NCI-H69 (cell line): Measurements from ENCODE around the gene PLEKHA1.

Experiments used
- DNase-seq: peaks from one replicate; lab custom pipeline; 2025; lab: John Stamatoyannopoulos, UW

PLEKHA1 gene

DNA sequence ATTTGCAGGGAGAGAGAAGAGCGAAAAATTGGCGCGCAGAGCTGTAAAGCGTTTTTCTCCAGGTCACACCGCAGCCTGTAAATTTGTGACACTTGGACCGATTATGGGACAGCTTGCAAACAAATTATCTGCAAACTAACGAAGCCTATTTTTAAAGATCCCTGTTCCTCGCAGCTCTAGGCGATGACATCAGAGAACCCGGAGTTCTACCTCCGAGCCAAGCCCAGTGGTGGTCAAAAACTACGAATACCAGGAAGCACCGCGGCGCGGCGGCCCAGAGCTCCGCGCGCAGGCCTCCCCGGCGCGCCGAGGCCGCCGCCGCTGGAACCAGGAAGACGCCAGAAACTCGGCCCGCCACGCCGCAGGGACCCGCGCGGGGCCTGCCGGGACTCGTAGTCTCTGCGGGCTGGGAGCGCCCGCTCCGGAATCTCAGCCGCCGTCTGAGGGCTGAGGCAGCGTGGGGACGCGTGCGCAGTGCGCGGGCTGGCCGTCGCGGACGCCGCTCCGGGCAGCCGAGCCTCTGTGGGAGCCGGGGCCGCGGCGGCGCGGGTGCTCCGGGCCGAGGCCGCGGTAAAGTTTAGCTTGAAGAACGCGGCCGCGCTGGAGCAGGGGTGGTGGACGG is at the start of gene PLEKHA1:
Gene PLEKHA1 (plus strand): TSS at position 472 of the 622 bp plus-strand sequence. CDS start 18,493 bp downstream, outside the sequence.
- DNase-seq = peak; percentile 96

DNA sequence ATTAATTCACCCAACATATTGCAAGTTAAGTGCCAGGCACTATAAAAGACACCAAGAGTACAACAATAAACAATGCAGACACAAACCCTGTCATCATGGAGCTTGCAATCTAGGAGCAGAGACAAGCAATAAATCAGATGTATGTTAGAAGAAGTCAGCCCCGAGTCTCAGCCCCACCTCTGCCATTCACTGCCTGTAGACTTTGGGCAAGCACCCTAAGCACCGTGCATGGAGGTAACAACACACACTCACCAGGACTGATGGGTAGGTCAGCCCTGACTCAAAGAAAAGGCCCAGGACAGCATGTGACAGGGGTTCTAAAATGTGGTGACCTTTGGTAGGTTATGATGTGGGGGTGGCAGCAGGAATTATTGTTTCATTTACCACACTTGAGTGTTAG is 49.3 kb upstream of the PLEKHA1 start:
- DNase-seq = no peak

DNA sequence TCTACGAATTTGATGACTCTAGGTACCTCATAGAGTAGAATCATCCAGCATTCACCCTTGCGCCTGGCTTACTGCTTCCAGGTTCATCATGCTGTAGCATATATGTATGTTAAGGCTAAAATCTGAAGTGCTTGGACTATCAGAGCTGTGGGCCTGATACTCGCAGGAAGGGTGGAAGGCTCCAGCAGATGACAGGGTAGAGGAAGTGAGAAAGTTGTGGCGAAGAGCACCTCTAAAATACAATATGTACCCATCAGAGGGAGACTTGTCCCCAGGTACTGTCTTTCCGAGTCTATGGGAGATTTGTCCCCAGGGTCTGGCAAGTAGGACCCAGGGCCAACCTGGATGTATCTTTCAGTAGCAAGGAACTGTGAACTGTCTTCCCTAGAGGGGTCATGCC is 48.1 kb upstream of the PLEKHA1 start:
- no peak for DNase-seq

DNA sequence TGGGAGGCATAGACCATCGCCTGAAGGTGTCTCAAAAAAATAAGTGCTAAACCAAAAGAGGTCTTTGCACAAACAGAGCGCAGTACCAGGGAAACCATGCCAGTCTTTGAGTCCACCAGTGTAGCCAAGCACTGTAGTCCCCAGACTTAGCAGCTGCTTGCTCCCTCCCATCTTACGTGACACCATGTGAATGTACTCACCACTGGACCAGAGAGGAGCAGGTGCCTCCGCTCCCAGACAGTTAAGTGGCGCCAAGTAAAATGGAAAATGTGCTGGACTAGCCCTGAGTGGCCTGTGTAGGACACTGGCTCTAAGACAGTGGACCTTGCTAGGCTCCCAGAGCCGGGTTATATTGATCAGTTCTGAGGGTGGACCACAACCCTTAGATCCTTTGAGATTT is 47.7 kb upstream of the PLEKHA1 start:
- DNase-seq = no peak

DNA sequence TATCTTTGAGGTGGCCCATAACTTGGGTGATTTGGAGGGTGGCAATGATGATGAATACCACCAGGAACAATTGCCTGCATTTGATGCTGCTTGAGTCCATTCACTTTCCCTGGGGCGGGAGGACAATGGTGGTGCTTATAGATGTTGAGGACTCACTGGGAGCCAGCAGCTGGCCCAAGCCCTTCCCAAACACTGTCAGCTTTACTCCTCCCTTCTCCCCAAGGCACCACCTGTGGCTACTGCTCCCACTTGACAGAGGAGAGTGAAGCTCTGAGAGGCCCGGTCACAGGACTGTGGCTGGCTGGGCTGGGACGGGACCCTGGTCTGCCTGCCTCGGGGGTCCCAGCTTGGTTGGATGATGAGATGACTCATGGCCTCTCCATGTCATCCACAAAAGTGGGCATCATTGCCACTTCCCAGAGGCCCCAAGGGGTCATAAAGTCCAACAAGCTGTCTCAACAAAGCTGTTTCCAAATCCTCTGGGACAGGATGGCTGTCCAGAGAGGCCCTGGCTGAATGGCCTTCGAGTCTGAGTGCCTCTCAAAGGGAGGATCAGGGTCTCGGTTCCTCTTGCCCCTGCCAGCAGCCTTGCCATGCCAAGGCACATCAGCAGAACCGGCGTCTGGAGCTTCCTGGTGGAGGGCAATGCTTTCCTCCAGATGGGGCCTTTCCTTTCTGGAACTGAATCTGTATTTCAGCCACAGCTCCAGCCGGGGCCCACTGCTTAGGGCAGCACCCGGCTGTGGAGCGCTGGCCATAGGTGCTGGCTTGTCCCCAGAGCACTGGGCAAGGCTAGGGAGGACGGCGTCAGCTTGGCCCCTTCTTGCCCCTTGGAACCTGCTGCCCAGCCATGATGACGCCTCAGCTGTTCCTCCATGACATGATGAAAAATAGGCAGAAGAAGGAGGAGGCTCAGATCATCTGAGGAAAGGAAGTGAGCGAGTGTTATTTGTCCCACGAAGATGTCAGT is 47.0 kb upstream of the PLEKHA1 start:
- no peak for DNase-seq

DNA sequence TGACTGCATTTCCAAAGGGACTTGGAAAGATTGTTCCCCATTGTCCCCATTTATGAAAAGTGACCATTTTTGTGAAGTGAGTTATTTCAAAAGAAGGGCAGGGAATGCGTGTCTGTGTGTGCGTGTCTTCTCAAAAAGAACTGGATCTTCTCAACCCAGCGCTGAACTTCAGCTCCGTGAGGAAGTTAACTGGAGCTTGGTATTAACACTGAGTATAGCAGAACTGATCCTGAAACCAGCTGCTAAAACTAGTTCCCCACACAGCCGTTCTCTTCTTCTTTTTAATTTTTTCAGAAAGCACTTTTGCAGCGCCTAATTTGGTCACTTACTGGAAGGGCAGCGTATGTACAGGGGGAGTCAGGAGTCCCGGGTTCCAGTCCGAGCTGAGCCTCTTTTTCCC is 45.8 kb upstream of the PLEKHA1 start:
- DNase-seq = no peak

DNA sequence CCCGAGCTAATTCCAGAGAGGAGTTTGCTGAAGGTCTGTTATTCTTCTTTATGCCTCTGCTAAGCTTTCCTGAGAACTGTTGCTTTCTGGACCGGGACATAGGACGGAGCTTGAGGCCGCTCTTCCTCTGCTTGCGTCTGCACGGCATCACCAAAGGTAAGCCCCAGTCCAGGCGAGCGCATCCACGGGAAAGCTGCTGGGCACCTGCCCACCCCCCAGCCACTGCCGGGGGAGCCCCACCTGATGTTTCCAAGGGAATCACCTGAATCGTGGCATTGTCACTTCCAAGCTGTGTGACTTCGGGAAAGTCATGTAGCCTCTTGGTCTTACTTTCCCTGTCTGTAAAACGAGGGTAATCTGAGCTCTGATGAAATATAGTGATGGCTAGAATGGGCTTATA is 45.1 kb upstream of the PLEKHA1 start:
- no peak for DNase-seq

DNA sequence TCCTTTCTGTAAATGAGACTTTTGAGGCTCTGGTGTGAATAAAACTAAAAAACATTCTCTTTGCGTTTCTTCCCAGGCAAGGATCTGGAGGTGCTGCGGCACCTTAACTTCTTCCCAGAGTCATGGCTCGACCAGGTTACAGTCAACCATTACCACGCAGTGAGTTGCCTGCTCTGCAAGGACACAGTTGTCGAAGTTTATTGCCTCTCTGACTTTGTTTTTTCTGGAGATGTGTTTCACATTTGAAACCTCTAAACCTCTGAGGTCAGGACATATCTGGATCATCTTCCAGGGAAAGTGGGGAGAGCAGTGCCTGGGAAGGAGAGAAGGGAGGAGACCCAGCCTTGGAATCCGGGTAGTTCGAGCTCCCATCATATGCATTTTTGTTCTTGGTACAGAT is 43.4 kb upstream of the PLEKHA1 start:
- no peak for DNase-seq

DNA sequence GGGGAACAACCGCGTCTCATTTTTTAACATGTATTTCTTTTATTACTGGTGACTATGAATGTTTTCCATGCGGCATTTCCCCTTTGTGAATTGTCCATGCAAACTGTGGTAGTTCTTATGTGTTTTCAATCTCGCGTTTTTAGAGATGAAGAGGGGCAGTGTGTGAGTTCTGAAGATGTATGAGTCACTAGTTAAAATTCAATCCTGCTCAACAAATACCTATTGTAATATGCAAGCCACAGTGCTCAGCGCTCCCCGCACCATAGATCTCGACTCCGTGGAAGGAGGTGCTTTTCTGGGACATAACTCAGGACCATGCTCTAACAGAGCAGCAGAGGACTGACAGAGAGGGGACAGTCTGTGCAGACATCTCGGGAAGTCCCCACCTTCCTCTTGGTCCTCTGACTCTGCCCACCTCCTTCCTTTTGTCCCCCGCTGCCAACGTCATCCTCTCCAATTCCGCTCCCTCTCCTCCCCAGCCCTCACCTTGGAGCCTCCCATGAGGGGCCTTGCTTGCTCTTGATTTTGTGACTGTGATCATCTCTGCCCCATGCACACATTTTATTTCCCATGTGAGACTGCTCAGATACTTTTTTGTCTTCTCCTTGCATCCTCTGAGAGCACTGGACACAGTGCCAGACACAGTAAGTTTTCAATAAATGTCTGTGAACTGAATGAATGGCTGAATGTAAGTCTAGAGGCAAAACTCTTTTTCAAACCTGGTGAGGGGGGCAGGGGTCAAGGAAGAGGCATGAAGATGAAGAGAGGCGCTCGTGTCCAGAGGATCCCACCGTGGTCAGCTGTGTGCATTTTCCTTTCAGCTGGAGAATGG is 42.7 kb upstream of the PLEKHA1 start:
- DNase-seq = no peak

DNA sequence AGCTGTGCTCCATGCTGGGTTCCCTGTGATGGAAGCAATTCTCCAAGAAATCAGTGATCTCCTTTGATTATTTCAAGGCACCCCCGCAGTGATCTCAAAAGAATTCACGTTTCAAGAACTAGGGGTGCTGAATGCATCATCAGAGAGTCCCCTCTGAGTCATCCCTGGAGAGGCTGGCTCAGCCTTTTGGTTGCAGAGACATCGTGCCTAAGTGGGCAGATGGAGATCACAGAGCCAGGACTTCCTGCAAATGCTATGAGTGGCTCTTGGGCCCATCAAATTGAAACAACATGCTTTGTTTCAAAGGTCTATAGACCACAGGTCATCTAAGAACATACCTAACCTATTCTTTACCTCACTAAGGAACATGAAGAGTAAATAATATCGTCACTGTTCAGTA is 41.5 kb upstream of the PLEKHA1 start:
- no peak for DNase-seq

DNA sequence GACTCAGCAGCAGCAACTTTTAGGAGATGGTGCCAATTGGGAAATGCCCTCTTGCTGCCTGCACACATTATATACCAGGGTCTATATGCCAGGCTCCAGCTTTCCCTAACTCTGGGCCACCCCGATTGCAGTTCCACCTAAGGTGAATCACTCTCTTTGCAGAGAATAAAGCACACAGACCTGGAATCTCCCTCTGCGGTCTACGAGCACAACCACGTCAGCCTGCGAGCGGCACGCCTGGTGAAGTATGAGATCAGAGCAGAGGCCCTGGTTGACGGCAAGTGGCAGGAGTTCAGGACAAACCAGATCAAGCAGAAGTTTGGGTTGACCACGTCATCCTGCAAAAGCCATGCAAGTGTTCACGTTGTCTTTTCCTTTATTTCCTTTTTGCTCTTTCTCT is 38.2 kb upstream of the PLEKHA1 start:
- no peak for DNase-seq

DNA sequence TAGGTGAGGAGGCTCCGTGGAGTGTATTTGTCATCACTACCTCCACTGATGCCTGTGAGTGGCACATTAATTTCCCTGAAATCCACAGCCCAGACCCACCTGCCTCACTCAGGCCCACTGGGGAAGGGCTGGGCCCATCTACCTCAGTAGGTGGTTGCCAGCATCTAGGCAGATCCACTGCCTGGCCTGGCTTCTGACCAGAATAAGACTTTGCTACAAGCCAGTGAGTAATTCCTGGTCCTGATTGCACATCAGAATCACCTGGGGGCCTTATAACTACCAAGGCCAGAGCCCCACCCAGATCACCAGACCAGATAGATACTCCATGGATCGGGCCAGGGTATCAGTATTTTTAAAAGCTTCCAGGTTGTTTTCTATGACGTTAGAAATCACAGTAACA is 37.5 kb upstream of the PLEKHA1 start:
- no peak for DNase-seq

DNA sequence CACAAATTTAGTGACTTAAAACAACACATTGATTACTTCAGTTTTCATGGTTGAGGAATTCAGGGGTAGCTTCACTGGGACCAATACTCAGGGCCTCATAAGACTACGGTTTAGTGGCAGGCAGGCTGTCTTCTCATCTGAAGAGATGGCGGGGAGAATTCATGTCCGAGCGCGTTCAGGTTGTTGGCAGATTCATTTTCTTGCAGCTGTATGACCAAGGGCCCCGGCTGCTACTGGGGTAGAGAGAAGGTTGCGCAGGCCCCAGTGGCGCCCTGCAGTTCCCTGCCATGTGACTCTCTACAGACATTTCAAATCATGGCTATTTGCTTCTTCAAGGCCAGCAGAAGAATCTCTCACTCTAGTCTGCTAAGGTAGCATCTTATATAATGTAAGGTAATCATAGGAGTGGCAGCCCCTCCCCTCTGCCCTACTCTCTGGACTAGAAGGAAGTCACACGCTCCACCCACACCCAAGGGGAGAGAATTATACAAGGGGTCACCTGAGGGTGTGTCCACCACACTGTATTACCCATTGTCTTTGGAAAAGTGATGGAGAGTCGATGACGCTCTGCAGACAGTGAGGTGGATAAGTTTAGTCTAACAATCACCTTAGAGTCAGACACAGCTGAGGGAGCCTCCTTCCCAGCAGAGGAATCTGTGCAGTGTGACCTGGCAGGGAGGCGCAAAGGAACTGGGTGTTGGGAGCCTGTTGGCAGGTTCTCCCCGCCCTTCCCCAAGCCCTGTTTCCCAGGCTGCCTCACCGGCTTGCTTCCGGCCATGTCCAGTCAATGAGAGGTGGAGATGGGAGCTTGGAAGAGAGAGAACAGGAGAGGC is 35.7 kb upstream of the PLEKHA1 start:
- no peak for DNase-seq

DNA sequence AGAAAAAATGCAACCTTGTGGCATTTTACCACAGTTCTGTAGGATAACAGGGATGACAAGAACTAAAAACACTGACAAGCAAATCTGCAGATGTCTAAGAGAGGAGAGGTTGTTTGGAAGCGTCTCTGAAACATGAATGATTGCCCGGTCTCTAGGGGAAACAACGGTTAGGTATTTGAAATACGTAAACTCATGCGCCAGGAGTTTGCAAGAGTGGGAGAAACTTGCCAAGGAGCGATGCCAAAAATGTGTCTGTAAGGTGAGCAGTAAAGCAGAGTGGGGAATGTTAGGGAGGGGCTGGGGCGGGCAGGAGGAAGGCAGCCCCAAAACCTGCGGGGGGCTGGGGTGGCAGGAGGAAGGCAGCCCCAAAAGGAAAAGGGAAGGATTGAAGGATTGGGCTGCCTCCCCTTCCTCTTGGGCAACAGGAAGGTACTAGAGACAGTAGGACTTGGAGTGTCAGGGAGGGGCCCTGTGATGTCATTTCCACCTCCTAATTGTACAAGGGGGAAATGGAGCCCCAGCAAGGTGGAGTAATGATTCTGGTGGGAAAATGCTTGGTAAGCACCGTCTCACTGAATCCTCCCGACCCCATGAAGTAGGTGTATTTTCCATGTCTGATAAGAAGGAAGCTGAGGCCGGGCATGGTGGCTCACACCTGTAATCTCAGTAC is 33.2 kb upstream of the PLEKHA1 start:
- DNase-seq = no peak

DNA sequence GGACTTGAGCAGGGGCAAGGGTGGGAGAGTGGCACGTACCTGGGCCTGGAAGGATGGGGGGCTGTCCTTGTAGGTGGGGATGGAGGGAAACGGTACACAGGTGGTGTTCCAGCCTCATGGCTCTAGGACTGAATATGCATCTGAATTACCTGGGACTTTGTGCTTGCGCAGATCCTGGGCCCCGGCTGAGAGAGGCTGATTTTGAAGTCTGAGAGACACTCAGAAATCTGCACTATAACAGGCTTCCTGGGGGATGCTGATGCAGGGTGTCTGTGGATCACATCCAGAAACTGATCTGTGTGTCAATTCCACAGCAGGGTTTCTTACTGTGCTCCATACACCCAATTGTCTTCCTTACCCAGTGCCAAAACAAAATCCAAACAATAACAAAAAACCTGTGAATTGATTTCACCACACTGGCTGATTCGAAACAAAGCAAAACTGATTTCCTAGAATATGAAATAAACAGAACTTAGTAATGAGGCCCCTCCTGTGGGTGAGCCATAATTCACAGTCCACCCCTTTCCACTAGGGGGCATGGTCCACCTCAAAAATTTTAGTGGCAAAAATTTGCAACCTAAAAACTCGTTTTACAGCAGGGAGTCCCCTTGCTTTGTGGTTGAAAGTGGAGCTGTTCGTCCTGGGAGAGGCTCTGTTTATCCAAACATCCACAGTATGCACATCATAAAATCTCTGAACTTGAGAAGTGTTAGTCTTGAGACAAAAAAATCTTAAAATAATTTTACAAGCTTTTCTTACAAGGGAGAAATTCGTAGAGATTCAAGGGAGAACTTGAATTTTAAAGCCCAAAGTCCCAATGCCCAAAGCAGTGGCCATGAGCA is 32.0 kb upstream of the PLEKHA1 start:
- peak; percentile 51 for DNase-seq

DNA sequence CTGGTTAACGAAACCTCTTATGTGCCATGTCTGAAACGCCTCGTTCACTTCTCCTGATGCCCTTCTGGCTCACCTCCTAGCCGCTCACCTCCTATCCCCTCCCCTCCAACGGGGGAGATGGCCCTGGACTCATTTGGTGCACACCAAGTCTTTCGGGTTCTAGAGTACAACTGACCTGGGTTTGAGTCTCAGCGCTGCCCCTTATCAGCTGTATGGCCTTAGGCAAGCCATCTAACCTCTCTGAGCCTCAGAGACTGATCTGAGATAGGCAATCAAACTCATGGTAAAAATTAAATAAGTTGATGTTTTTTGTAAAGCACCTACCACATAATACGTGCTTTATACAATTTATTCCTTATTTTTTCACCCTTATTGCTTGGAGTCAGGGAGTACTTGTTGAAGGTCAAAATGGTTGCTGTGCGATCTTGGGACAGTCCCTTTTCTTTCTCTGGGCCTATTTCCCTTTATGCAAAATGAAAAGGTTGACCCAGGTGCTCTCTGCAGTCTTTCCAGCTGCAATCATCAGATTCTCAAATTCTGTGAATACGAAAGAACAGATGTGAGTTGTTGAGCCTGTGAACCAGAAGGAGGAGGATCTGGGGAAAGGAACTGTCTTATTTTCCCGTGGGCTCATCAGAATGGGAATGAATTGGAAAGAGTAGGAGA is 31.2 kb upstream of the PLEKHA1 start:
- DNase-seq = no peak

DNA sequence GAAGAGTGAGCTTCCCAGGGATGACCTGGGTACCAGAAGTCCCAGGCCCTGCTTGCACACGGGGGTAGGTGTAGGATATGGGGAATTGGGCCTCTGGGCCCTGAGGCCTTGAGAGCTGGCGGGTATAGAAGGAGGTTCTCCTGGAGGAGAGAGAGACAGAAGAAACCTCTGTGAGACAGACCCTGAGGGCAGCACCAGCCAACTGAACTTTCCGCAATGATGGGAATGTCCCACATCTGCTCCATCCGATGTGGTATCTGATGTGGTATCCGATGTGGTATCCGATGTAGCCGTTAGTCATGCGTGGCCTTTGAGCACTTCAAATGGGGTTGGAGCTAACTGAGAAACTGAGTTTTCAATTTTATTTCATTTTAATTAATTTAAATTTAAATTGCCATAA is 30.6 kb upstream of the PLEKHA1 start:
- no peak for DNase-seq

DNA sequence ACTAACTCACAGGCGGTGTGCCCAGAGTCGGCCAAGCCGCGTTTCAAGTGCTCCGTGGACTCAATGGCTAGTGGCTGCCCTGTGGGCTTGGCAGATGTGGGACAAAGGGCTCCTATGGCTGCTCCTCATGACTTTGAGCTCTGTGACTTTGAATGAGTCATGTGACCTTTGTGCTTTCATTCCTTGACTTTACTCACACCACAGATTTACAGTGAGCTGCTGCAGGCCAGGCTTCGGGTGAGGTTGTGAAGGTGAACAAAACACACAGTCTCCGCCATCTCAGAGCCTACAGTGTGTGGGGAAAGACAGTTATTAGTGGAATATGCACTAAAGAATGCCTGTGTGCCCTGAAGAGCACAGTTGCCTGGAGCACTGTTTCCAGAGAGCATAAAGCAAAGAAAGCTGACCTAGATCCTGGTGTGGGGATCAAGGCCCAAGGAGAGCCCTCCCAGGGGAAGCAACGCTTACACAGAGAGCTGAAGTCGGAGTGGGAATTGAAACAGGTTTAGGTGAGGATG is 29.7 kb upstream of the PLEKHA1 start:
- no peak for DNase-seq

DNA sequence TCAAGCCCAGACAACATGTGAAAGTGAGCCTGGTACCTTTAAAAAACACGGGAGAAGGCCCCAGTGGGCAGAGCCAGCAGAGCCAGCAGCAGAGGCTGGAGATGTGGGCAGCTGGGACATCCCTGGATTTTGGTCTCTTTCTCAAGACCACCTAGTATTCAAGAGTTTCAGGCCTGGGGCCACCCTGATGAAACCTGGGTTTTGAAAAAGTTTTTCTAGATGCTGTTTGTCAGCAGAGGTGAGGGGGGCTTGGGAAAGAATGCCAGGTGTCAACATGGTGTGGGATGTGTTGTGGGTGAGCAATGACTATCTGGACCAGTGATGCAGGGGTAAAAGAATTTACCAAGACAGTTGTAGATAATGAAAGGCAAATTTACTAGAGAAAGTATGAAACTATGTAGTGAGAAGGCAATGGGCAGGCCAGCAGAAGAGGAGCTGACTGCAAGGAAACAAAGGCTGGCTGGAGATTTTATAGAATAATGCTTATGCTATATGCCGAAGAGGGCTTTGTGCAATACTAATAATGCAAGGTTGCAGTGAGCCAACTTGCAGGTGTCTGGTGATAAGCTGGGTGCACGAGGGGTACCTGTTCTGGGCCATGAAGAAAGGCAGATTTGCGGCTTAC is 28.1 kb upstream of the PLEKHA1 start:
- DNase-seq = no peak
